Caco-2 (cell line): ENCODE results near the gene BRIP1. TPM values are rescaled to one million over a fixed set of nuclear protein-coding genes. Genes with fewer than 3 reads are reported as not detected.

Experiments
- BruUV-seq: library from RNA; stranded (reverse); fragments of 400-500 nt; replicated peaks from 2 replicates; lab custom pipeline; 2021; lab: Mats Ljungman, UMichigan
- CTCF ChIA-PET: fragments of 300-600 bp; sonication (Branson Sonifier 250); formaldehyde crosslinking; loops from one replicate; lab custom pipeline; 2022; ENCODE audit warnings: antibody characterized with exemption; lab: Charles Lee
- POLR2A ChIA-PET: fragments of 300-600 bp; sonication (Branson Sonifier 250); formaldehyde crosslinking; loops from one replicate; lab custom pipeline; 2022; ENCODE audit warnings: antibody characterized with exemption; lab: Charles Lee
- DNase-seq, 2 experiments: peaks; one replicate each; pipeline versions ENCODE4 v3.0.0 to v3.0.0-alpha.2; 2020 to 2022
- H3K27me3 ChIP-seq: replicated peaks from 2 replicates; pipeline ENCODE4 v1.6.0; 2011; ENCODE audit warnings: low read length; ENCODE audit not compliant: control insufficient read depth, insufficient read depth
- H3K36me3 ChIP-seq: 2 replicates; pipeline ENCODE4 v1.5.1; 2011; ENCODE audit warnings: low read length; ENCODE audit not compliant: control insufficient read depth, insufficient read depth
- H3K4me1 ChIP-seq: fragments of 250-450 bp; sonication (Bioruptor Pico); 2 replicates; pipeline ENCODE4 v1.5.1; 2020; ENCODE audit warnings: mild to moderate bottlenecking
- H3K4me3 ChIP-seq: 2 replicates; pipeline ENCODE4 v1.5.1; 2011; ENCODE audit warnings: low read depth, mild to moderate bottlenecking, control low read depth, low read length
- H3K9me3 ChIP-seq: fragments of 250-450 bp; sonication (Bioruptor Pico); 2 replicates; pipeline ENCODE4 v1.5.1; 2020; ENCODE audit warnings: mild to moderate bottlenecking, moderate library complexity
- H3K27ac Mint-ChIP-seq: one replicate; pipeline ENCODE4 v1.8.0; 2022; ENCODE audit warnings: mixed read lengths; ENCODE audit not compliant: unreplicated experiment
- H3K27me3 Mint-ChIP-seq: one replicate; pipeline ENCODE4 v1.8.0; 2022; ENCODE audit warnings: mixed read lengths; ENCODE audit not compliant: insufficient read depth, unreplicated experiment
- H3K36me3 Mint-ChIP-seq: one replicate; pipeline ENCODE4 v1.8.0; 2022; ENCODE audit warnings: mild to moderate bottlenecking, mixed read lengths; ENCODE audit not compliant: insufficient read depth, unreplicated experiment
- H3K4me1 Mint-ChIP-seq: one replicate; pipeline ENCODE4 v1.8.0; 2022; ENCODE audit warnings: low read depth, mixed read lengths; ENCODE audit not compliant: unreplicated experiment
- H3K4me3 Mint-ChIP-seq: one replicate; pipeline ENCODE4 v1.8.0; 2022; ENCODE audit warnings: mild to moderate bottlenecking, moderate library complexity, mixed read lengths; ENCODE audit not compliant: unreplicated experiment
- H3K9me3 Mint-ChIP-seq: one replicate; pipeline ENCODE4 v1.8.0; 2022; ENCODE audit warnings: mixed read lengths; ENCODE audit not compliant: unreplicated experiment
- intact Hi-C: fragments of 100-400 bp; cut with micrococcal nuclease; formaldehyde crosslinking; loops from one replicate; pipeline ENCODE4 v1.10.0; 2022; ENCODE audit not compliant: unreplicated experiment
- total RNA-seq: library from RNA; stranded (reverse); gene quantifications from 2 replicates; pipeline ENCODE4 v1.2.3, GENCODE V29; 2022
- TF ChIP-seq, protein P1 (sequence below), 2 experiments: fragments of 200-600 bp in 1 of 2; IDR thresholded peaks; 1 replicate in 1 of 2; 2 replicates in 1 of 2; pipeline versions ENCODE4 v1.5.1 to v1.8.0; 2011 to 2022; ENCODE audit warnings: antibody characterized with exemption in 1 of 2, control low read depth in 1 of 2, inconsistent platforms in 1 of 2, low read depth in 1 of 2, low read length in 1 of 2, mild to moderate bottlenecking in 1 of 2, moderate library complexity in 1 of 2; ENCODE audit not compliant: insufficient read depth in 1 of 2, severe bottlenecking in 1 of 2, unreplicated experiment in 1 of 2

BRIP1 gene
- total RNA-seq, 1 experiment from 2014 or later, result 18.3 TPM

DNA sequence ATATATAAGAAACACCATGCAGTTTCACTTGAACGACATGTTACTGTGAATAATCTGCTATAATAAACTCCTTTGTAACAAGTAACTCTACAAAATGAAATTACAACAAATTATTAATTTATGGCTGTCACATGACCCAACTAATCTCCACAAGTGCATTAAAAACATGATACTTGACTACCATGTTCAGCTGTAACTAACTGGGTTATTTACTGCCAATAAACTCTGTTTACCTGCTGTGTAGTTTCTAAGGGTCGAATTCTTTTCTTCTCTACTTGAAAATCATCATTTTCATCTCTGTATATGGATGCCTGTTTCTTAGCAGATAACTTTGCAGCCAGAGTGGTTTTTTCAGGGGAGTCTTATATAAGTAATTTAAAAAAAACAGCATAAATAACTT is 14.4 kb downstream of the BRIP1 start:
- H3K9me3 ChIP-seq, result no peaks in the 10 kb centered on the region
- CTCF ChIA-PET, result no interaction called here
- no peak for DNase-seq

GRCh38 chr17:61848247-61848646 is 15.1 kb downstream of the BRIP1 start:
- no peak overlapping the region for H3K27ac Mint-ChIP-seq
- no peak overlapping the region for H3K4me3 ChIP-seq
- H3K27me3 Mint-ChIP-seq, result no peaks in the 10 kb centered on the region
- TF ChIP-seq, protein P1, sequence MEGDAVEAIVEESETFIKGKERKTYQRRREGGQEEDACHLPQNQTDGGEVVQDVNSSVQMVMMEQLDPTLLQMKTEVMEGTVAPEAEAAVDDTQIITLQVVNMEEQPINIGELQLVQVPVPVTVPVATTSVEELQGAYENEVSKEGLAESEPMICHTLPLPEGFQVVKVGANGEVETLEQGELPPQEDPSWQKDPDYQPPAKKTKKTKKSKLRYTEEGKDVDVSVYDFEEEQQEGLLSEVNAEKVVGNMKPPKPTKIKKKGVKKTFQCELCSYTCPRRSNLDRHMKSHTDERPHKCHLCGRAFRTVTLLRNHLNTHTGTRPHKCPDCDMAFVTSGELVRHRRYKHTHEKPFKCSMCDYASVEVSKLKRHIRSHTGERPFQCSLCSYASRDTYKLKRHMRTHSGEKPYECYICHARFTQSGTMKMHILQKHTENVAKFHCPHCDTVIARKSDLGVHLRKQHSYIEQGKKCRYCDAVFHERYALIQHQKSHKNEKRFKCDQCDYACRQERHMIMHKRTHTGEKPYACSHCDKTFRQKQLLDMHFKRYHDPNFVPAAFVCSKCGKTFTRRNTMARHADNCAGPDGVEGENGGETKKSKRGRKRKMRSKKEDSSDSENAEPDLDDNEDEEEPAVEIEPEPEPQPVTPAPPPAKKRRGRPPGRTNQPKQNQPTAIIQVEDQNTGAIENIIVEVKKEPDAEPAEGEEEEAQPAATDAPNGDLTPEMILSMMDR (IDR thresholded peaks at IDR 0.05; ENCODE audit: insufficient read depth in 1 of 2, low read depth in 1 of 2, low read length in 1 of 2, severe bottlenecking in 1 of 2, unreplicated experiment in 1 of 2), result no peak
- CTCF ChIA-PET, result no interaction called here
- POLR2A ChIA-PET, result no interaction called here
- H3K4me1 ChIP-seq, result peaks cover 6% of the 10 kb centered on the region; the same call in 1 of the 2 replicates
- no peaks in the 10 kb centered on the region for H3K9me3 ChIP-seq
- peaks cover 27% of the 10 kb centered on the region for H3K36me3 Mint-ChIP-seq
- intact Hi-C loops, result no loop called here
- no TSS peak for BruUV-seq
- H3K4me1 Mint-ChIP-seq, result no peaks in the 10 kb centered on the region
- DNase-seq, result no peak
- no peak overlapping the region for H3K4me3 Mint-ChIP-seq
- no peaks in the 10 kb centered on the region for H3K36me3 ChIP-seq
- H3K27me3 ChIP-seq, result no peaks in the 10 kb centered on the region
- no peaks in the 10 kb centered on the region for H3K9me3 Mint-ChIP-seq

More for the DNA sequence above, 14.4 kb downstream of the BRIP1 start:
- H3K4me1 ChIP-seq, result peaks cover 6% of the 10 kb centered on the region; the same call in 1 of the 2 replicates
- TF ChIP-seq, protein P1 (IDR thresholded peaks at IDR 0.05; ENCODE audit: insufficient read depth in 1 of 2, low read depth in 1 of 2, low read length in 1 of 2, severe bottlenecking in 1 of 2, unreplicated experiment in 1 of 2), result no peak
- no peak overlapping the region for H3K4me3 ChIP-seq
- POLR2A ChIA-PET, result no interaction called here
- intact Hi-C loops, result no loop called here
- no peaks in the 10 kb centered on the region for H3K27me3 ChIP-seq
- H3K36me3 ChIP-seq, result no peaks in the 10 kb centered on the region
- BruUV-seq, result no TSS peak
- Mint-ChIP-seq H3K36me3 (peaks cover 27% of the 10 kb centered on the region), H3K27ac (no peak overlapping the region), H3K27me3 (no peaks in the 10 kb centered on the region), H3K4me3 (no peak overlapping the region), H3K9me3 (no peaks in the 10 kb centered on the region), H3K4me1 (no peaks in the 10 kb centered on the region)

DNA sequence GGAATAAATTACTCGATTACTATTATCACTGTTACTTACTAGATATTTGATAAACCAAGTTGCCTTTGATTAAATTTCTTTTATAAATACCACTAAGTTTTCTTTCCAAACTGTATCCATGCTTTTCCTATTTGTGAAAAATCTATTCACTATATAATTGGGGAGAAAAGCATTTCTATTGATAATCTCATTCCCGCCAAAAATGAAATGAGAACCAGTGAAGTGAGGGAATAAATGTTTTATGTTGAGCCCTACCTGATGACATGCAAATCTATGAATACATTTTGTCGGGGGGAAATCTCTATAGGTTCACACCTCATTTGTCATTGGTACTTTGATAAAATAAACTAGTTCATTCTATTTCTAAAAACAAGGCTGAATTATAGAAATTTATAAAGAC is 15.7 kb downstream of the BRIP1 start:
- peaks cover 6% of the 10 kb centered on the region; the same call in 1 of the 2 replicates for H3K4me1 ChIP-seq
- Mint-ChIP-seq H3K27ac (no peak overlapping the region), H3K4me1 (no peaks in the 10 kb centered on the region), H3K9me3 (no peaks in the 10 kb centered on the region), H3K27me3 (no peaks in the 10 kb centered on the region), H3K36me3 (peaks cover 27% of the 10 kb centered on the region), H3K4me3 (no peak overlapping the region)
- H3K27me3 ChIP-seq, result no peaks in the 10 kb centered on the region
- intact Hi-C loops, result no loop called here
- CTCF ChIA-PET, result no interaction called here
- no peak for DNase-seq
- no TSS peak for BruUV-seq
- H3K36me3 ChIP-seq, result no peaks in the 10 kb centered on the region
- no peaks in the 10 kb centered on the region; the same call in 1 of the 2 replicates for H3K9me3 ChIP-seq
- no peak overlapping the region for H3K4me3 ChIP-seq
- POLR2A ChIA-PET, result no interaction called here
- TF ChIP-seq, protein P1 (IDR thresholded peaks at IDR 0.05; ENCODE audit: insufficient read depth in 1 of 2, low read depth in 1 of 2, low read length in 1 of 2, severe bottlenecking in 1 of 2, unreplicated experiment in 1 of 2), result no peak
